ENCODE measurements around the gene SRF.

- TF ChIP-seq POLR2A (IDR thresholded peaks at IDR 0.05; ENCODE audit: low read depth): no peak
- no peak for TF ChIP-seq EP300 (IDR thresholded peaks at IDR 0.05)
Observed at GRCh38 chr6:43163899-43164298, 7.2 kb upstream of the SRF start.
